ENCODE results near the gene PHF3.
"Not testable (repeated sequence)": the region's sequence is repeated elsewhere in the genome, so short reads cannot be mapped to it uniquely, and the experiment has no call there.

PHF3 gene

DNA sequence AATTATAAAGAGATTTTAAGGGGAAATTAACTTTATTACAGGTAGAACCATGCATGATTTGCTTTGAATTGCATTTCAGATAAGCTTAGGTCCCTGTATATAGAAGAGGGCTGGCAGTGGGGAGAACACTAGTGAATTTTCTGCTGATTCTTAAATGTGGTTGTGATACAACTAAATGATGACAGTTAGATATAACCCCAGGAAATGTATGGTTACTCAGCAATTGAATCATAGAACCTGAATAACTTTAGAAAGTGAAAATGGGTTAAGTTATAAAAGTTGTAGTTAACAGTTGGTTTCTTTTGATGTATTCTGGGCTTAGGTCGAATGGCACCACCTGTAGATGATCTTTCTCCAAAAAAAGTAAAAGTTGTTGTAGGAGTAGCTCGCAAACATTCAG is 70.1 kb downstream of the PHF3 start:
- in situ Hi-C loops (cut with MboI; ENCODE audit: low sequenced_read_pairs): no loop called here

DNA sequence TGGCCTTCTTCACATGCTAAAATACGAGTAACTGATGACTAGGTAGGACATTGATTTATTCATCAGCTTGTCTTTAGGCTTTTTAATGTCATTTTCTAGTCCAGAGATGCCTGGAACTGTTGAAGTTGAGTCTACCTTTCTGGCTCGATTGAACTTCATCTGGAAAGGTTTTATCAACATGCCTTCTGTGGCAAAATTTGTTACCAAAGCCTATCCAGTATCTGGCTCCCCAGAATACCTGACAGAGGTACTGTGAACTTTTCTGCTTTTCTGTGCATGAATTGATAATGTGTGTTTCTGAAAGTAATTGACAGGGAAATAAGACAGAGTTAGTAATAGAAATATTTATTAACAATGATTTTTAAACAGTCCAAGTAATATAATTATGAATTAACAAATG is 71.0 kb downstream of the PHF3 start:
- in situ Hi-C loops (cut with MboI; ENCODE audit: low sequenced_read_pairs): no loop called here

DNA sequence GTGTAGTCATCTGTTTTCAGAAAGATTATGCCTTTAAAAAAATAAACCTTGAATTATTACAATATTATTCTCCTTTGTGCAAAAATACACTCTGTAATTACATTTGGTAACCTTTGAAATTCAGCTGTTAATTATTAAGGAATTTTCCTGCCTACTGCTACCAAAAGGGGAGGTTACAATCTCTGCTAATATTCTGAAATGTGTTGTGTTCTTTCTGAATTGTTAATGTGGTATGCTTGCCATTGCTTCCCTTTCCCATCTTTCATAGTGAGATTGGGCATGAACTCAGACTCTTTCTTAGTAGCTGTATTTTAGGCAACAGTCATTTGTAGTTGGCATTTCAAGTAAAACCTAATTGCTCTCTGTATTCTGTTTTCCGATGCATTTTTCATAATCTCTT is 73.0 kb downstream of the PHF3 start:
- in situ Hi-C loops (cut with MboI; ENCODE audit: low sequenced_read_pairs): no loop called here

DNA sequence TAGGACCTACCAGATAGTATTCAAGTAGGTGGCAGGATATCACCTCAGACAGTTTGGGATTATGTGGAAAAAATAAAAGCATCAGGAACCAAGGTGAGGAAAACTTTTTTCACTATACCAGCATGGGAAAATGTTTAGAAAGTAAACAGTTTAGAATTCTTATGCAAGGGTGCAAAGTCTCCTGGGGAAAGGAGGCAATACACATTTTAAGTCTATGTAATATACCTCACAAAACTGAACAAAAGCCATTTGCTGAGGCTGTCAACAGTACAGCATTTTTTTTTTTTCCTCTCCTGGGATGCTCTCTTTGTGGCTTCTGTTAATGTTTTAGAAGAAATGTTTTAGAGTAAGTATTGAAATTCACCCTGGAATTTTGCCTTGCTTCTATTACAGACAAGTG is 73.5 kb downstream of the PHF3 start:
- in situ Hi-C loops (cut with MboI; ENCODE audit: low sequenced_read_pairs): no loop called here

DNA sequence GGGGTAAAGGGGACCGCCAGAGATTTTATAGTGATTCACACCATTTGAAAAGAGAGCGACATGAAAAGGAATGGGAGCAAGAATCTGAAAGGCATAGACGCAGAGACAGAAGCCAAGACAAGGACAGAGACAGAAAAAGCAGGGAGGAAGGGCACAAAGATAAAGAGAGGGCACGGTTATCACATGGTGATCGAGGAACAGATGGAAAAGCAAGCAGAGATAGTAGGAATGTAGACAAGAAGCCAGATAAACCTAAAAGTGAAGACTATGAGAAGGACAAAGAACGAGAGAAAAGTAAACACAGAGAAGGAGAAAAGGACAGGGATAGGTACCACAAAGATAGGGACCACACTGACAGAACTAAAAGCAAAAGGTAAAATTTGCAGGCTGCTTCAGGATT is 77.7 kb downstream of the PHF3 start:
- in situ Hi-C loops (cut with MboI; ENCODE audit: low sequenced_read_pairs): no loop called here

DNA sequence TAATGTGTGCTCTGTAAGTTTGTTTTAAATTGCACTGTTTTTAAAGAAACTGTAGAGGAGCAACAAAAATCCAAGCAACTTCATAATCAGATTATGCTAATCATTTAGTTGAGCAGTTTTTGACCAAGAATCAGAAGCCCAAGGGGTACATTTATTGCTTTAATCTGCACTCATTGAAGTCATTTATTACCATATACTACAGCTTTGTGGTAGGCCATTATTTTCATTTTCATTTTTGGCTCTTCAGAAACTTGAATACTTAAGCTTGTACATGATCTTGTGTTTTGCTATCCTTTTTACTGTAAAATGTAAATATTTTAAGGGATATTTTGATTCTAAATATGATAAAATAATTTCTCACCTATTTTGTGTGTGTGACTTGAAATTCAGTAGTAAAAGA is 78.5 kb downstream of the PHF3 start:
- in situ Hi-C loops (cut with MboI; ENCODE audit: low sequenced_read_pairs): no loop called here

DNA sequence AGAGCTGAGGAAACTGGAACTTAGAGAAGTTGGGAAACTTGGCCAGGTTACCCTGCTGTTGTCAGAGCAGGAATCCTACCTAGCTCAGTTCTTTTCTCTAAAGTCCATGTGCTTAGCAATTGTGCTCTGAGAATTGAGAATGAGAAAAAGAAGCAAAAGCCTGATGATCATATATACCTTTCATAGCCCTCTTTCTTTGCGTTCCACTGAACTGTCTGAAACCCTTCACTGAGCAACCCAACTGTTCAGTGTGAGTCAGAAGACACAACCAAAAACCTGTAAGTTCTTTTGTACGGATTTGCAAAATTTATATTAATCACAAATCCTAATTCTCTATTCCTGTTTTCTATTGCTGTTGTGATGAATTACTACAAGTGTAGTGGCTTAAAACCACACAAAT is 80.6 kb downstream of the PHF3 start:
- in situ Hi-C loops (cut with MboI; ENCODE audit: low sequenced_read_pairs): no loop called here

DNA sequence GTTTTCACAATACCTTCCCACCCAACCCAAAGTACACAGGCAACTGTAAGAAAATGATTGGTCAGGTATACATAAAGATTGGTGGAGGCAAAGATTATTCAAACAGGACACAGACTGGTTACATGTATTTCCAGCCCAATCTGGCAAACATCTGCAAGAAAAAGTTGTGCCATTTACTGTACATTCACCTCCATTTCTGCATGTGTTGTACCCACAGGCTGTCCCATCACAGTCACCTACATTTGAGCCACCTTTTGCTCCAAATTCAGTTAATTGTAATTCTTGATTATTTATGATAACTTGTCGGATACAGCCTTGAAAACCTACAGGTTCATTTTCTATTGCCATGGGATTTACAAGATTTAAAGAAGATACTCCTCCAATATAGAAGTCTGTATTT is 85.6 kb downstream of the PHF3 start:
- in situ Hi-C loops (cut with MboI; ENCODE audit: low sequenced_read_pairs): no loop called here

DNA sequence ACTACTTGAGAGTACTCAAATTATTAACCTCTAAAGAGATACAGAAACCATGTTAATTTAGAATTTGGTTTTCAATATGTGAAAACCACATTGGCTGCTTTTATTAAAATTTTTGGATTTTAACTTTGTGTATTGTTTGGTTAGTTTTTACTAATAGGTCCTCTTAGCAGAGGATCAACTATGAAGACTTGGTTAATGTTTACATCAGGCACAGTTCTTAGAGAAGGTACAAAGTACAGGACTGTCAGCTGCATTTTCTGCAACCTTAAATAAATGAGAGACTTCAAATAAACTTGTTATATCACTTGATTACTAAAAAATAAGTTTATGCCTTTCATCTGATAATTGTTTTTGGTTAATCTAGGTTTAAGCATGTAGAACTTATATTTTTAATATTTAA is 89.1 kb downstream of the PHF3 start:
- in situ Hi-C loops (cut with MboI; ENCODE audit: low sequenced_read_pairs): no loop called here

DNA sequence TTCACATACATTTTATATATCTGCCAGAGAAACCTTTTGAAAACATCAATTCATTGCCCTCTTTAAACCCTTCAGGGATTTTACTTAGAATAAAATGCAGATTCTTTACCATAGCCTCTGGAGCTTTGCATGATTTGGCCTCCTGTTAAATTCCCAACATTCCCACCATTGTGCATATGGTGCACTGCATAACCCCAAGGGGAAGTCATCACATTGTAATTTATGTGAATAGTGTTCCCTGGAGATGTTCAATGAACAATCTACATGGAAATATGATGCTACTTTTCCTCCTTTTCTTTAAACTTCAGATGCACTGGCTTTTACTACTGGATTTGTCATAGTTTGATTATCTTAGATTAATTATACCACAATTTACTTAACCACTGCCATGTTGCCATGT is 94.7 kb downstream of the PHF3 start:
- in situ Hi-C loops (cut with MboI; ENCODE audit: low sequenced_read_pairs): no loop called here

DNA sequence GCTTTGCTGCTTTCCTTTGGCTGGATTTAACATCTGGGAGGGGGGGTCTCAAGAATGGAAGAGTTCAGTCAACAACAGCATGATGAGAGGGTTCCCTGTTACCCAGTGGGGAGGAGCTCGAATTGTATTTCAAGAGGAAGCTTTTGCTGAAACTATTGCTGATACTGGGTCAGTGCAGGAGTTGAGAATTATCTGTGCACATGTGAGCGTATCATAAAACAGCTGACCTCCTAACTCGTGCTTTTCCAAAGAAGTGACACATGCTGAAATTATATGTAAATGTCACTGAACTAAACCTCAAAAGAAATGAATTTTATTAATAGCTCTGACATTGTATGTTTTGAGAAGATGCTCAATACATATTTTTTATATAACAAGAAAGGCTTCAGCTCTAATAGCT is 96.3 kb downstream of the PHF3 start:
- in situ Hi-C loops (cut with MboI; ENCODE audit: low sequenced_read_pairs): no loop called here

DNA sequence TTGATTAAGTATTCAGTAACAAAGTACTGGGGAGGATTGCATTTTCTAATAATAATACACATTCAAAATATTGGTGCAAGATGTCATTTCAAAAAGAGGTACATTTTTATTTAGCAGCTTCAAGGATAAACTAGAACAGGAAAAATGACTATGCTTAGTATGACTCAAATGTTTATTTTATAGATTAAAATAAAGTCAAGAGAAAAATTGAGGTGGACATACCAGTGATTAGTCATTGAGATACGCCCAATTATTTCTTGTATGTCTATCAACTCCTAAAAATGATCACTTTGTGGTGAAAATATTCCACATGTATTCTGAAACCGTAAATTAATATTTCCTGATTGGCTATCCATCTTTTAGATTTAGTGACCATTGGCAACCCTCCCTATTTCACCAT is 96.7 kb downstream of the PHF3 start:
- in situ Hi-C loops (cut with MboI; ENCODE audit: low sequenced_read_pairs): no loop called here

DNA sequence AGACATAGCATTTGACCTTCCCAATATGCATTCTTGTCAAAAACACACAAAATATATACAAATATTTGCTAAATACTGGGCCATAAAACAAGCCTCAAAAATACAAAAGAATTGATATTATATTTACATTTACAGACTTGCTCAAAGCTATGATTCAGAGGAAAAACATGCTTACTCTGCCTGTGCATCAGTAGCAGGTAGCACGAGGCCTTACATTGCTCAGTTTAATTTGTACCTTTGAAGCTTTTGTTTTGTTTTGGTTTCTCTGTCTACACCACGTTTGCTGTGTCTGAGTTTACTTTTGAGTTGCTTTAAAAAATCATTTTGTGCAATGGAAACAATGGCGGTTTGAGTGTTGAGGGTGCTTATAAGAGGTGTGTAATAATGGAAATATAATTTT is 99.3 kb downstream of the PHF3 start:
- in situ Hi-C loops (cut with MboI; ENCODE audit: low sequenced_read_pairs): no loop called here

DNA sequence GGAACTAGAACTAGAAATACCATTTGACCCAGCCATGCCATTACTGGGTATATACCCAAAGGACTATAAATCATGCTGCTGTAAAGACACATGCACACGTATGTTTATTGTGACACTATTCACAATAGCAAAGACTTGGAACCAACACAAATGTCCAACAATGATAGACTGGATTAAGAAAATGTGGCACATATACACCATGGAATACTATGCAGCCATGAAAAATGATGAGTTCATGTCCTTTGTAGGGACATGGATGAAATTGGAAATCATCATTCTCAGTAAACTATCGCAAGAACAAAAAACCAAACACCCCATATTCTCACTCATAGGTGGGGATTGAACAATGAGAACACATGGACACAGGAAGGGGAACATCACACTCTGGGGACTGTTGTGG is 102.6 kb downstream of the PHF3 start:
- in situ Hi-C loops (cut with MboI; ENCODE audit: low sequenced_read_pairs): not testable (repeated sequence)

DNA sequence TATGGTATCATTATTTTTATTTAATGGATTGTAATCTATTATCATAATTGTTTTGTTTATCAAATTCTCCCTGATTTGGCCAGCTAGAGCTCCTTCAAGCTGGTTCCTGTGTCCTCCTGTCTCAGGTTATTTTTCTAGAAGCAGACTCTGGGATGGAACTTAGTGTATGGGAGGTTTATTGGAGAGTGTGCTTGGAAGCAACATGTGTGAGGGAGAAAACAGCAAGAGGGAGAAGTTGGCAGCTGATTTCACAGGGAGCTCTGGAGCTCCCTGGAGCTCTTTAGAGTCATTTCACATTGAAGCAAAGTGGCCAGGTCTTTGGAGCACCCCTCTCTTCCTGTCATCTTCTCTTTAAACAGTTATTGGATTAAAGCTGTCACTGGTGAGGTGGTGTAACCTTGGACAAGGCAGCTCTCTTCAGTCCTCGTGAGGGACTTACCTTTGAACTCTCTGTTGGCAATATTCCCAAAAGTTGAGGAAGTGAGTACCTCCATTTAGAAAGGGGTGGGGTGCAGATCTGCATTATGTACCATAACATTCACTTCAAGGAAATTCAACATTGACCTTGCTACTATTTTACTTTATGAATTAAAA is 103.6 kb downstream of the PHF3 start:
- in situ Hi-C loops (cut with MboI; ENCODE audit: low sequenced_read_pairs): no loop called here

DNA sequence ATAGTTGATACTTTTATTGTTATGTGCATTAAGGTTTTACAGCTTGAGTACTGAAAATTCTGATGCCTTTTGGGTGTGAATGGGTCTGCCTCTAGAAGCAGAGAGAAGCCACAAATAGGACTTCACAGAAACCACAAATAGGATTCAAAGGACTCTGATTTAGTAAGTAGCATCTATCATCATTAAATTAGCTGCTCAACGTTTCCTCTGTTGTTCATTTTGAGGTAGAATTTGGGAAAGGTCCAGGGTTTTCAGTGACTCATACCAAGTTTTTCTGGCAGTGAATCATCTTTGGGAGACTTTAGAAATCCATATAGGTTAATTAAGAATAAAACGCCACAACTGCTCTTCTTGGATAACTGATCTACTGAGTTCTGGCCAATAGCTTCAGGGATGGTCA is 105.1 kb downstream of the PHF3 start:
- in situ Hi-C loops (cut with MboI; ENCODE audit: low sequenced_read_pairs): no loop called here

DNA sequence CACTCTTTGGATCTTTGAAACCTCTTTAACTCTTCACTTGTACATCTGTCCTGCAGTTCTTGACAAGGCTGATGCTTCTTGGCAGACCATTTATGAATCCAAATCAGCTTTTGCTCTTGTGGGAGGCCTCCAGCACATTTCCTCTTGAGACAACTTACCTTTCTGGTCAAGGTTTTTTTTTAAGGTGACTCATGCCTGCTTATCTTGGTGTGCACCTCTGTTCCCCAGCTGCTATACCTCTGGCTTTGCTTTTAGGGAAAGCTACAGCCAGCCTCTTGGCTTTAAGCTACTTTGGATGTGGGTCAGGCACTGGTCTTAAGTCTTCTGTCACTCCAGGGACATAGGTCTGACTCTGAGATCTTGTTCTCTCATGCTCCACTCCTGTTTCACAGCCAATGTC is 106.5 kb downstream of the PHF3 start:
- in situ Hi-C loops (cut with MboI; ENCODE audit: low sequenced_read_pairs): no loop called here

DNA sequence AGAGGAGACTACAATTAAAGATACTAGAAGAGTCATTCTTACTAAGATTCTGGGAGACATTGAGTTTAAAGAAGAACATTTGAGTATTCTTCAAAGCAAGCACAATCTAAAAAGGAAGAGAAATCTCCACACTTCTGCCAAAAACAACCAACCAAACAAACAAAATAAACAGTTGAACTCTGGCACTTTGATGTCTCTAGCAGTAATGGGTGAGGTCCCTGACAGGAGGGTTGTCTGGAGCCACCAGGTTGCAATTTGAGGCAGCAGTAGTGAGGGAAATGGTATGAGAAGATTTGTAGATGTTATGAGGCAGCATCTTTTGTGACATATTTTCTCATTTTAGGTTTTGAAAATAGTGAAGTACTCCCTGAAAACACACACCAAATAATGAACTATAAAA is 108.1 kb downstream of the PHF3 start:
- in situ Hi-C loops (cut with MboI; ENCODE audit: low sequenced_read_pairs): no loop called here

DNA sequence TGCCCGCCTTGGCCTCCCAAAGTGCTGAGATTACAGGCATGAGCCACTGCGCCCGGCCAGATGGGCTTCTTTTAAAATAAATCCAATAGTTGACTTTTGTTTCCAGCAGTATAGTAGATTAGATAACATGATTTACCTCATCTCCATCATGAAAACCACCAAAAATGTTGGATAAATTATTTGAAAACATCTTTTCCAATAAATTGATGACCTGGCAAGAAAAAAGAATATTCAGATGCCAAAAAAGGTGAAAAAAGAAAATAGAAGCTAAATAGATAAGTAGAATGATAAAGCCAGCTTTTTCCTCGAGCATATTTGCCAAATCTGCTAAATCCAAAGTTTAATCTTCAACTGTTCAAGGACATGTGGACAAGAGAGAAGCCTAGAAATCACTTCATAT is 109.2 kb downstream of the PHF3 start:
- in situ Hi-C loops (cut with MboI; ENCODE audit: low sequenced_read_pairs): no loop called here

DNA sequence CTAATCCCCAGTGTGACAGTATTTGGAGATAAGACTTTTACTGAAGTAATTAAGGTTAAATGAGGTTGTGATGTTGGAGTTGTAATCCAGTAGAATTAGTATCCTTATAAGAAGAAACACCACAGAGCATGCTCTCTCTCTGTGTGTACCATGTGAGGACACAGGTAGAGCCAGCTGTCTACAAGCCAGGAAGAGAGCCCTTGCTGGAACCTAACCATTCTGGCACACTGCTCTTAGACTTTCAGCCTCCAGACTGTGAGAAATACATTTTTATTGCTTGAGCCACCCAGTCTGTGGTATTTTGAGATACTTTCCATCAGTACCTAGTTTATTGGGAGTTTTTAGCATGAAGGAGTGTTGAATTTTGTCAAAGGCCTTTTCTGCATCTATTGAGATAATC is 110.2 kb downstream of the PHF3 start:
- in situ Hi-C loops (cut with MboI; ENCODE audit: low sequenced_read_pairs): no loop called here

DNA sequence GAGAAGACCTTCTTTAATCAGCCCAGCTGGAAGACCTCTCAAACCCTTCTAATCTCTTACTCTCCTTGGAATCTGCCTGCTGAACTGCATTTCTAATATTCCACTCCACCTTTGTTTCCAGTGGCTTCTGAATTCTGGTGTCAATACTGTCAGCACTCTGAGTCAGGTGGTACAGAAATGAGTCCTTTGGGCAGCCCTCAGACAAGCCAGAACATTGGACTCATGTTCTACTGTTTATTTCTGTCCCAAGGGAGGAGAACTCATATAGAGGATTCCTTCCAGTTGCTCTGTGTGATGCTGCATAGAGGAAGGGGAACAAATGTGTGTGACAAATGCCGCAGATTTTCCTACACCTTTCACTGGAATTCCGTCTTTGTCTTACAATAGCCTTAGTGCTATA is 114.8 kb downstream of the PHF3 start:
- in situ Hi-C loops (cut with MboI; ENCODE audit: low sequenced_read_pairs): no loop called here

DNA sequence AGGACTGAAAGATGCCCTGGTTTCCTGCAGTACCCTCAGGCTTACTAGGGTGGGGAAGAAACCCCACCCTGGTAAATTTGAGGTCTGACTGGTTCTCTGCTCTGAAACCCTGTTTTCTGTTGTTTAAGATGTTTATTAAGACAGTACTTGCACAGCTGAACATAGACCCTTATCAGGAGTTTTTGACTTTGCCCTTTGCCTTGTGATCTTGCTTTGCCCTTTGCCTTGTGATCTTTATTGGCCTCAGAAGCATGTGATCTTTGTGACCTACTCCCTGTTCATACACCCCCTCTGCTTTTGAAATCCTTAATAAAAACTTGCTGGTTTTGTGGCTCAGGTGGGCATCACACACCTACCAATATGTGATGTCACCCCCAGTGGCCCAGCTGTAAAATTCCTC is 121.7 kb downstream of the PHF3 start:
- in situ Hi-C loops (cut with MboI; ENCODE audit: low sequenced_read_pairs): not testable (repeated sequence)

DNA sequence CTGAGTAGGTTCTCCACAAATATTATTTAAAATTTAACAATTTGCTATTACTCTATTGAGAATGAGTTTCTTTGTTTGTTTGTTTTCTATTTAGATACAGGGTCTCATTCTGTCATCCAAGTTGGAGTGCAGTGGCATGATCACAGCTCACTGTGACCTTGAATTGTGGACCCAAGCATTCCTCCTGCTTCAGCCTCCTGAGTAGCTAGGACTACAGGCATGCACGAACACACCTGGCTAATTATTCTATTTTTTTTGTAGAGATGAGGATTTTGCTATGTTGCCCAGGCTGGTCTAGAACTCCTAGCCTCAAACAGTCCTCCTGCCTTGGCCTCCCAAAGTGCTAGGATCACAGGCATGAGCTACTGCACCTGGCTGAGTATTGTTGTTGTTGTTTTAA is 122.2 kb downstream of the PHF3 start:
- in situ Hi-C loops (cut with MboI; ENCODE audit: low sequenced_read_pairs): no loop called here

DNA sequence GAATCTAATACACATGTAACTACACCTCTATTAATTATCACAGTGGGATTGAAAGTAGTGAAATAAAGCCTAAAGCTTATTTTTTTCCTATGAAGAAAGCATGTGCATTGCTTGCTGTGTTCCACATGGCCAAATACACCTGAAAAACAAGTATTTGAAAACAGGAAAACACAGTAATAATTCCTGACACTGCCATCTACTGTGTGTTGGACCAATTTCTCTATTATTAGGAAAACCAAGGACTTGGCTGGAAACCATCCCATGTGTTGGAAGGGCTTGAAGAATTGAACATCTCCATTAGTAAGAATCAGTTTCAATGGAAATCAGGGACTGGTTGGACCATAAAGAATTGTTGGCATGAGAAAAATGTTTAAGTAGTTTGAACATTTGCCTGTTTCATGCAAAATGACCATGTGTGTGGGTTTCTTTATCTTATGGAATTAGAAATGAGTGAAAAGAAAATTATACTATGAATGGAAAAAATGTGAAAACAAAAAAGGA is 124.1 kb downstream of the PHF3 start:
- in situ Hi-C loops (cut with MboI; ENCODE audit: low sequenced_read_pairs): no loop called here

All from hTERT RPE-1 (cell line).